ENCODE measurements around the gene AIG1.
"Not testable (repeated sequence)": the region's sequence is repeated elsewhere in the genome, so short reads cannot be mapped to it uniquely, and the experiment has no call there.

The AIG1 gene, protein sequence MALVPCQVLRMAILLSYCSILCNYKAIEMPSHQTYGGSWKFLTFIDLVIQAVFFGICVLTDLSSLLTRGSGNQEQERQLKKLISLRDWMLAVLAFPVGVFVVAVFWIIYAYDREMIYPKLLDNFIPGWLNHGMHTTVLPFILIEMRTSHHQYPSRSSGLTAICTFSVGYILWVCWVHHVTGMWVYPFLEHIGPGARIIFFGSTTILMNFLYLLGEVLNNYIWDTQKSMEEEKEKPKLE

DNA sequence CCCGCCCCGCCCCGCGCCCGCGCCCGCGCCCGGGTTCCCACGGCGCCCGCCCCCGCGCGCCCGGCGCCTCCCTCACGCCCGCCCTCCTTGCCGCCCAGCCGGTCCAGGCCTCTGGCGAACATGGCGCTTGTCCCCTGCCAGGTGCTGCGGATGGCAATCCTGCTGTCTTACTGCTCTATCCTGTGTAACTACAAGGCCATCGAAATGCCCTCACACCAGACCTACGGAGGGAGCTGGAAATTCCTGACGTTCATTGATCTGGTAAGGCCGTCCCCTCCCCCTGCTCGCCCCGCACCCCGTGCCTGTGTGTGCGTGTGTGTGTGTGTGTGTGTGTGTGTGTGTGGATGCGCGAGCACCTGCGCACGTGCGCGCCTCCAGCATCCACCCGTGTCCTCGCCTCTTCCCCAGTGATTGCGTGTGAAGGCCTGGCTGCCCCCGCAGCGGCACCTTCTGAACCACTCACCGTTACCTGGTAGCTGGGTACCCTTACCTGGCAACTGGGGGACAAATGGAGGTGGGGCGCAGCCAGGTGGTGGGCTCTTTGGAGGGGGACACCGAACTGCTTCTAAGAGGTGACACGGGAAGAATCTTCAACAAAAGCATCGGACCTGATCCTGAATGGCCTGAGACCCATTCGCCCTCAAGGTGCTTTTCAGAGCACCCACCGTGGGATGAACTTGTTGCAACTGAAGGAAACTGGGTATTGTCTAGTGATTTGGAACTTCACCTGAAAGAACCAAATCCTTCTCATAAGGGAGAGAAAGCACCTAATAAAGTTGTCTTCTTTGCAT, at the start of gene AIG1:
Gene AIG1 (plus strand): TSS at position 84 of the 791 bp plus-strand sequence. CDS start 37 bp downstream, at position 121.
- in situ Hi-C loops (cut with HindIII; ENCODE audit: low sequenced_read_pairs), result no loop called here

DNA sequence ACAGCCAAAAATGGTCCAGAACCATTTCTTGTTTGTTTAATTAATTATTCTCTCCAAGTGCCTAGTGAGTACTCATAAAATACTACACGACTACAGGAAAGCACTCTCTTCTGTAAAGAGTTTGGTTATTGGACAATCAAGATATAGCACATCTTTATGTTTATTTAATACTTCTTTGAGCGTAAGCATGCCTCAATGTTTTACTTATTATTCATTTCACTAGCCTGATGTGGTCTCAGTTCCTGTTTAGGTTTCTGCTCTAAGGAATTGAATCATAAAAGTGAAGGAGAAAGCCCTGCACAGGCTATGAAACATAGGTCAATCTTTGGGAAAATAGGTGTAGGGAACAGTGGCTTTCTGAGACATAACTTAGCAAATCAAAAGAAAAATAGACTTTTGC, 45.9 kb upstream of the AIG1 start:
- in situ Hi-C loops (cut with HindIII; ENCODE audit: low sequenced_read_pairs), result no loop called here

DNA sequence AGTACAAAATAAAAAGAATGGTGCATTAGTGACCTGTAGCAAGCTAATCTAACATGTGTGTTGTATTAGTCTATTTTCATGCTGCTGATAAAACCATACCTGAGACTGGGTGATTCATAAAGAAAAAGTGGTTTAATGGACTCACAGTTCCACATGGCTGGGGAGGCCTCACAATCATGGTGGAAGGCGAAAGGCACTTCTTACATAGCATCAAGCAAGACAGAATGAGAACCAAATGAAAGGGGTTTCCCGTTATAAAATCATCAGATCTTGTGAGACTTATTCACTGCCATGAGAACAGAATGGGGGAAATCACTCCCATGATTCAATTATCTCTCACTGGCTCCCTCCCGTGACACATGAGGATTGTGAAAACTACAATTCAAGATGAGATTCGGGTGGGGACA, 45.4 kb upstream of the AIG1 start:
- in situ Hi-C loops (cut with HindIII; ENCODE audit: low sequenced_read_pairs), result no loop called here

DNA sequence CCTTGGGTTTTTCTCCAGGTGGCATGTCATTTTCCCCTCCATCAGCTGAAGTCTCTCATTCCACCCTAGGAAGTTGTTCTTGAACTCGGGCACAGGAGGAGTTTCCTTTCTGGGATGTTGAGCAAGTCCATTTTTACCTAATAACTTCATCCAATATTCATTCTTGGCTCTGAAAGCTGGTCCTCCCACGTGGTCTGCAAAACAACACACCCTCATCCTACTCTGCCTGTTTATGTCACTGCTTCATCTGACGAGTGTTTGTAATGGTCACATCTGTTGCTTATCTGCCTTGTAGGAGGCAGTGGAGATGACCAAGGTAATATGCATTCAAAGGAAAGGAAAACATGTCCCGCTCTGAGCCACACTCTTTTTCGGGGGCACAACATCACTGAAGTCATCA, 41.7 kb upstream of the AIG1 start:
- in situ Hi-C loops (cut with HindIII; ENCODE audit: low sequenced_read_pairs), result no loop called here

DNA sequence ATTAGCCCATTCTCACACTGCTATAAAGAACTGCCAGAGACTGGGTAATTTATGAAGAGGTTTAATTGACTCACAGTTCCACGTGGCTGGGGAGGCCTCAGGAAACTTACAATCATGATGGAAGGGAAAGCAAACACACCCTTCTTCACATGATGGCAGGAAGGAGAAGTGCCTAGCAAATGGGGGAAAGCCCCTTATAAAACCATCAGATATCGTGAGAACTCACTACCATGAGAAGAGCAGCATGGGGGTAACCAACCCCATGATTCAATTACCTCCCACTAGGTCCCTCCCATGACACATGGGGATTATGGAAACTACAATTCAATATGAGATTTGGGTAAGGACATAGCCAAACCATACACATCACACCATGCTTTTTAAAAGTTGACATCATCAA, 39.8 kb upstream of the AIG1 start:
- in situ Hi-C loops (cut with HindIII; ENCODE audit: low sequenced_read_pairs), result not testable (repeated sequence)

DNA sequence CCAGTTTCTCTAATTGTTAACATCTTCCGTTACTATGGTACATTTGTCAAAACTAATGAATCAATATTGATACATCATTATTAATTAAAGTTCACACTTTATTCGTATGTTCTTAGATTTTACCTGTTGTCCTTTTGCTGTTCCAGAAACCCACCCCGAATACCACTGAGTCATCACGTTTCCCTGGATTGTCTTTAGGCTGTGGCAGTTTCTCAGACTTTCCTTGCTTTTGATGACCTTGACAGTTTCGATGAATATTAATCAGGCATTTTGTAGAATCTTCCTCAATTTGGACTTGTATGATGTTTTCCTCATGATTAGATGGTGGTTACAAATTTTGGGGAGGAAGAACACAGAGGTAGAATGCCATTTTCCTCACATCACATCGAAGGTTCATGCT, 39.1 kb upstream of the AIG1 start:
- in situ Hi-C loops (cut with HindIII; ENCODE audit: low sequenced_read_pairs), result no loop called here

DNA sequence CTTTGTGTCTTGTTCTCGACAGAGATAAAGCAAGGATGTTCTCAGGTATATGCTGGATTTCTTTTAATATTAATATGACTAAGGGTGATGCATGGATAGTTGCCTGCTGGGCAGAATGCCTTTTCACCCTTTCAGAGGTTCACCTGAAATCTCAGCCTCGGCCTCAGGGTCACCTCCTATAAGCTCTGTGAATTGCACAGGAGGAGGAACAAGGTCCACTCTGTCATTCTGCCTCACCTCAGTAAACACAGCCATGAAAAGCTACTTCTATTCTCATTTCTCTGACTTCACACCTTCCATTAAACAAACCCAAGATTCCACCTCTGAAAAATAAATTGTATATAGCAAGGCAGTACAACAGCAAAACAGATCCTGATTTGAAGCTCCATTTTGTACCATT, 38.1 kb upstream of the AIG1 start:
- in situ Hi-C loops (cut with HindIII; ENCODE audit: low sequenced_read_pairs), result no loop called here

DNA sequence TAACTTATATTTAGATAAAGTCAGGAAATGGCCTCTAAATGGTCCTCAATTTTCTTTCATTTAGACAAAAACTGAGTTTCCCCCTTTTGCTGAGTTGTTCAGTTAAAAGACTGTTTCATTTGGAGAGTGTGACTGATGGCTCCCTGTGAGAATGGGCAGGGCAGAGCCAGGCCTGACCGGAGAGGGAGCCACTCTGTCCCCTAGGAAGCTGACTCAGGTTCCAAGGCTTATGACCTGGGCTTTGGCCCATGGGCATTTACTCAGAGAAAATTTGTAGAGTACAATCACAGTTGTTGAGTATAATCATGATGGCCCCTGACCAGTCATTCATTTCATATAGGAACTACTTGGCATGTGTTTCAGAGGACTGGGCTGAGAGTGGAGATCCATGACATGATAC, 37.0 kb upstream of the AIG1 start:
- in situ Hi-C loops (cut with HindIII; ENCODE audit: low sequenced_read_pairs), result no loop called here

DNA sequence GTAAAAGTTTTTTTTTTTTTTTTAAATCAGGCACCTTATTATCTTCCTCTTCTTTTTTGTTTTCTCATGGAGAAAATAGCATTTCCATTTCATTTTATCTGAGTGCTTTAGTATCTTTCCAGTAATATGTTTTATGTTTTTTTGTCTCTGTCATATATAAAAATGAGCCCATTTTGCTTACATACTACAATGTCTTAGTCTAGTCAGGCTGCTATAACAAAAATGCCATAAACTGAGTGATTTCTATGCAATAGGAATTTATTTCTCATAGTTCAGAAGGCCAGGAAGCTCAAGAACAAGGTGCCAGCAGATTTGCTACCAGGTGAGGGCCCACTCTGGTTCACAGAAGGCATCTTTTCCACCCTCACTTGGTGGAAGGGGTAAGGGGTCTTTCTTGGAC, 35.7 kb upstream of the AIG1 start:
- in situ Hi-C loops (cut with HindIII; ENCODE audit: low sequenced_read_pairs), result no loop called here

DNA sequence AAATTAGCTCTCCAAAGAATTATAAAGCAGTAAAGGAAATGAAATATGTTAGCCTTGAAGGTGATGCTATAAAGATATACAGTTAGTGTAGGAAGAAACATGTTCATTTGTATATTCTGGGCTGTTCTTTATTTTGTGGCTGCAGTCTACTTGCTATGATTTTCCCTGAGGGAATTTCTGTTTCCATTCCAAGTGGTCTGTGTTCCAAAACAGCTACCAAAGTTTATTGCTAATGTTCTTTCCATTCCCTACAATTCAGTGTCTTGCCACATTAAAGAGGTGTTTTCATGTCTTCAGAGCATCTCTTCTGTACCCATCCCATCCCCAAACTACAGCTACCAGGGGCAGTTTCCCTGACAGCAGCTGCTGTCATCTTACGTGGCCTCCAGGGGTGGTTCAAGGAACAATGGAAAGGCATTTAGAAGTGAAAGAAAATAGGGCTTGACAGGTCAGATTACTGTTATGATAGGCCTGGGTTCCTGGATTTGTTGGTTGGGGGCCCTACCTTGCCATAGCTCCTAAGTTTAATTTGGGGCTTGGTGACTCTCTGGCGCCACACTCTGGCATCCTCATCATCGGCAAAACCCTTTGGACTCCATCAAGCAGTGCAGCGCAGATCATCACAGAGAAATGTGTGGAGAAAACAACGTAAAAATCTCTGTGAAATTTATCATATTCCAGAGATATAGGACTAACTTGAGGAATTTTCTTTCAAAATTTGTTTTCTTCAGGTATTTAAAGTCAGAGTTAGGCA, 33.8 kb upstream of the AIG1 start:
- in situ Hi-C loops (cut with HindIII; ENCODE audit: low sequenced_read_pairs), result no loop called here

DNA sequence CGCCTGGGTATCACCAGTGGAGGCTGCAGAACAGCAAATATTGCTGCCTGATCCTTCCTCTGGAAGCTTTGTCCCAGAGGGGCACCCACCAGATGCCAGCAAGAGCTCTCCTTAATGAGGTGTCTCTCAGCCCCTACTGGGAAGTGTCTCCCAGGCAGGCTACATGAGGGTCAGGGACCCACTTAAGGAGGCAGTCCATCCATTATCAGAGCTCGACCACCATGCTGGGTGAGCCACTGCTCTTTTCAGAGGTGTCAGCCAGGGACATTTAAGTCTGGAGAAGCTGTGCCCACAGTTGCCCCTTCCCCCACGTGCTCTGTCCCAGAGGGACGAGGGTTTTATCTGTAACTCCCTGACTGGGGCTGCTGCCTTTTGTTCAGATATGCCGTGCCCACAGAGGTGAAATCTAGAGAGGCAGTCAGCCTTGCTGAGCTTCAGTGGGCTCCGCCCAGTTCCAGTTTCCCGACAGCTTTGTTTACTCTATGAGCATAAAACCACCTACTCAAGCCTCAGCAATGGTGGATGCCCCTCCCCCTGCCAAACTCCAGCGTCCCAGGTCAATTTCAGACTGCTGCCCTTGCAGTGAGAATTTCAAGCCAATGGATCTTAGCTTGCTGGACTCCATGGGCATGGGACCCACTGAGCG, 25.9 kb upstream of the AIG1 start:
- in situ Hi-C loops (cut with HindIII; ENCODE audit: low sequenced_read_pairs), result no loop called here

DNA sequence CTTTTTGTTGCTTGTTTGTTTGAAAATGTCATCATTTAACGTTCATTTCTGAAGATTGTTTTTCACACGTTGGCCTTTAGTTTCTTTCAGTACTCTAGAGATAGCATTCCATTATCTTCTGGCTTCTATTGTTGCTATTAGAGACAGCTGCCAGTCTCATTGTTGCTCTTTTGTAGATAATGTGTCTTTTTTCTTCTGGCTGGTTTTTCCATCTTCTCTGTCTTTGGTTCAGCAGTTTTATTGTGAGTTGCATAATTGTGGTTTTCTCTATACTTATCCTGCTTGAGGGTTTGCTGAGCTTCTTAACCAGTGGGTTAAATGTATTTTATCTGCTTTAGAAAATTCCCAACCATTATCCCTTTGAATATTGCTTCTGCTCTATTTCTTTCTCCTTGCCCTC, 23.2 kb upstream of the AIG1 start:
- in situ Hi-C loops (cut with HindIII; ENCODE audit: low sequenced_read_pairs), result no loop called here

DNA sequence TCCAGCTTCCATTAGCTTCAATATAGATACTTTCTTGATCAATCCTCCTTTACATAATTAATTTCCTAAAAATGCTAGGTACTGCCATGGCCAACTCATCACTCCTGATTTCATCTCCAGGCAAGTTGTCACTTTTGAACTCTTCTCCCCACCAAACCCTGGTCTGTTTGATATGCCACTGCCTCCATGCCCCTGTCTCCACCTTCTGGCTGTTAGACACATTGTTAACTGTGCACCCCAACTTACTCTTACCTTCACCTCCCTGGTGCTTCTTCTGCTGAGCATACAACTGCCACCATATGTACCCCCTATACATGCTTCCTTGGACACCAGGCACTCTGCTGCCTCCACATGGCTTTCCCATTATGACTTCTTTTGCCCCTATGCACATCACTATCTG, 21.9 kb upstream of the AIG1 start:
- in situ Hi-C loops (cut with HindIII; ENCODE audit: low sequenced_read_pairs), result no loop called here

DNA sequence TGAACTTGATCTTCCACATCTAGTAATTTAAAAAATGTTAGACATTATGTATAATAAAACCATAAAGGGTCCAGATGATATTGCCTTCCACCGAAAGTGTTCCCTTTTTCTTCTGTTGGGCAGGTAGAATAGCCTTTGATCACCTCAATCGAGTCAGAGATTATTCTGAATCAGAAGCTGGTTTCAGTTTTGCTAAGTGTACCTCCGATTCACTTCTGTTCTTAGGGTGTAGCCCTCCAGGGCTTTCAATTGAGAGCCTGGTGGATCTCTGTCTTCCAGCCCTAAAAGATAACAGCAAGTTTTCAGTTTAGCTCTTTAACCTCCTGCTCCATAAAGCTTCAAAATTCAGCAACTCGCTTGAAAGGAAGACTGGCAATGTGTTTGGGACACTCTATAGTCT, 21.1 kb upstream of the AIG1 start:
- in situ Hi-C loops (cut with HindIII; ENCODE audit: low sequenced_read_pairs), result no loop called here

DNA sequence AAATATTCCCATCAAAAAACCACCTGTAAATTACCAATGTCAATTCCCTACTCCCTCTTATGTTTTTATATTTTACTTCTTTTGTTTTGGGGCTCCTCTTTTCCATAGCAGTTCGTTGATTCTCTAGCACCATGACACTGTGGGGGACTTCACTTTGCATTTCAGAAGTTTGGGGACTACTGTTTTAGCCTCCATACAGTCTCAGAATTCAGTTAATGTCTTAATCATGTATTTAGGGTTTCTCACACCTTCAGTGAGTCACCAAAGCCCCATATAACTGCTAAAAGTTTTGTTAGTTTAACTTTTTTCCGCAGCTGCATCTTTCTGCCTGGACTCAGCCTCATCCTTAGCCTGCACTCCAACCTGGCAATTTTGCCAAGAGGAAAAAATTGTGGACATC, 20.7 kb upstream of the AIG1 start:
- in situ Hi-C loops (cut with HindIII; ENCODE audit: low sequenced_read_pairs), result no loop called here

DNA sequence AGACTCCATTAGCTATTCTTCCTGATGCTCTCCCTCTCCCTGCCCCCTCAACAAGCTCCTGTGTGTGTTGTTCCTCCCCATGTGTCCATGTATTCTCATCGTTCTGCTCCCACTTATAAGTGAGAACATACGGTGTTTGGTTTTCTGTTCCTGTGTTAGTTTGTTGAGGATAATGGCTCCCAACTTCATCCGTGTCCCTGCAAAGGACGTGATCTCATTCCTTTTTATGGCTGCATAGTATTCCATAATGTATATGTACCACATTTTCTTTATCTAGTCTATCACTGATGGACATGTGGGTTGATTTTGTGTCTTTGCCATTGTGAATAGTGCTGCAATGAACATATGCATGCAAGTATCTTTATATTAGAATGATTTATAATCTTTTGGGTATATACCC, 16.3 kb upstream of the AIG1 start:
- in situ Hi-C loops (cut with HindIII; ENCODE audit: low sequenced_read_pairs), result not testable (repeated sequence)

DNA sequence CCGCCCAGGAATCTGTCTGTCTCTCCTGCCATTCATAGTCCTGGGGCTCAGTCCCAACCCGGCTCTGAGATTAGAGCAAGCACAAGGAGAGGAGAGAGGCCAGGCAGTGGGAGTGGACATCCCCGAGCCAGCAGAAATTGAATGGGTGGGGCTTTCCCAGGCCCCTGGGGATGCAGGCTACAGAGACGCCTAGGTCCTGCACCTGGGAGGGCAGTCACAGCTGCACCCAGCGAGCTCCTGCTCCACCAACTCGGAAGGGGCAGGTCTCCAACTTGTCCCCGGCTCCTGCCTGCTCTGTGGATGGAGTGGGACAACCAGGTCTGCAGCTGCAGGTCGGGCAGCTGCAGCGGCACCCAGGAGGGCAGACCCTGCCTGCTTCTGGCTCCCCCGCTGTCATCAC, 11.1 kb upstream of the AIG1 start:
- in situ Hi-C loops (cut with HindIII; ENCODE audit: low sequenced_read_pairs), result no loop called here

DNA sequence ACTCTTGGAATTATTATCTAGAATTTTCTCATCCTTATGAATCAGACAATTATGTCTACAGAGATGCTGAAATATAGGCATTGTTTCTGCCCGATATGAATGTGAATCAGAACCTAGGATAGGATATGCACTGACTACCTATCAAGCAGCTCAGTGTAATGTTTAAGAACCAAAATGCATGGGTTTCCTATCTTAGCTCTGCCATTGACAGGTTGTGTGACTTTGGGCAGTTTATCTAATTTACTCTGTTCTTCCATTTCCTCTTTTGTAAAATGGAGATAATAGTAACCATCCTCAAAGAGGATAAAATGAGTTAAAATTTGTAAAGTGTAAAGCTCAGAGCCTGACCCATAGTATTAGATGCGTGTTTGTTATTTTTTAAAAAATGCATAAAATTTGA, 10.2 kb upstream of the AIG1 start:
- in situ Hi-C loops (cut with HindIII; ENCODE audit: low sequenced_read_pairs), result no loop called here

DNA sequence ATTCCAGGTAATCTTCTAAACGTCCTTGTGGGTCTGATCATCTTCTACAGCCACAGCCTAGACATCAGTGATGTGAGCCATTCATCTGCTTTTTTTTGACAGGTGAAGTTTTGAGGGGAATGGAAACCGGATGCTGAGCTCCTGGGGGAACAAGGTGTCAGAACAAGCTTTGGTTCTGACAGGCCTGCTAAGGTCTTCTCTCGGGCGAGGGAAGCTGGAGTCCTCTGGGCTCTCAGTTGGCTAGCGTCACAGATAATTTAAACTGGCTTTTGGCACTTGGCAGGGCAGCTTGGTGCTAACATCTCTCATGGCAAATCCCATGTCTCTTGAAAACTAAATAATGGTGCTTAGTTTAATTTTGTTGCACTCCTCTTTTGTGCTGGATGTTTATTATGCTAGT, 8.4 kb upstream of the AIG1 start:
- in situ Hi-C loops (cut with HindIII; ENCODE audit: low sequenced_read_pairs), result no loop called here

DNA sequence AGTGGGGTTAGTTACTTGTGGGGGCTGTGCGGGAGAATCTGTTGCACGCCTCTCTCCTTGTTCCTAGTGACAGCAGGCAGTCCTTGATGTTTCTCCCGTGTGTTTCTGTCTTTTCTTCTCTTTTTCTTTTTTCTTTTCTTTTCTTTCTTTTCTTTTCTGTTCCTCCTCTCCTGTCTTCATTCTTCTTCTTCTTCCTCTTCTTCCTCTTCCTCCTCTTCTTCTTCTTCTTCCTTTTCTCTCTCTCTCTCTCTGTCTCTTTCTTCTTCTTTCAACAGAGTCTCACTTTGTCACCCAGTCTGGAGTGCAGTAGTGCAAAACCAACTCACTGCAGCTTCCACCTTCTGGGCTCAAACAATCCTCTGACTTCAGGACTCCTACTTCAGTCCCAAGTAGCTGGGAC, 6.8 kb upstream of the AIG1 start:
- in situ Hi-C loops (cut with HindIII; ENCODE audit: low sequenced_read_pairs), result no loop called here

DNA sequence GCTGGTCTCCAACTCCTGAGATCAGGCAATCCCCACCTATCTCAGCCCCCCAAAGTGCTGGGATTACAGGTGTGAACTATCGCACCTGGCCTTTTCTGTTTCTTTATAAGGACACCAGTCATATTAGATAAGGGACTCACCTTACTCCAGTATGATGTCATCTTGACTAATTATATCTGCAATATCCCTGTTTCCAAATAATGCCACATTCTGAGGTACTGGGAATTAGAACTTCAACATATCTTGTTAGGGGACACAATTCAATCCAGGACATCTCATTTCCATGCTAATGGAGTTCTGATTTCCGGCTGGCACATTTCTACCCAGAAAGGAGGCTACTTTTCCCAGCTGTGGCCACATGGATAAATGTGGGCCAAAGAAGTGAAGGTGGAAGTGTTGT, 6.4 kb upstream of the AIG1 start:
- in situ Hi-C loops (cut with HindIII; ENCODE audit: low sequenced_read_pairs), result no loop called here

DNA sequence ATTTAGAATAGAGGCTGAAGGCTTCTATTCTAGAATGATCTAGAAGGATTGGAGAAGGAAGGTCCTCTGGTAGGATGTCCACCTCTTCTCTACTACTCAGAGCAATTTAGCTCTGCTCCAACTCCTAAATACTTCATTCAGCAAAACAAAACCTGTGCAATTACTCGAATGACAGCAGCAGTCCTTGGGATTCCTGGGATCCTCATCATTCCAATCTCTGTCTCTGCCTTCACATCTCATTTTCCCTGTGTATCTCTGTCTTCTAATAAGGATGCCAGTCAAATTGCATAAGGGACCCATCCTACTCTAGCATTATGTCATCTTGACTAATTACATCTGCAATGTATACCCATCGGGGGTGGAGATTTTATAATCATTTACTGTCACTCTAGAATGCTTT, 5.5 kb upstream of the AIG1 start:
- in situ Hi-C loops (cut with HindIII; ENCODE audit: low sequenced_read_pairs), result no loop called here

All from DLD1 (cell line).